ENCODE data around the gene GSK3A. TPM values are rescaled to one million over a fixed set of nuclear protein-coding genes. Genes with fewer than 3 reads are reported as not detected.

The GSK3A gene
- total and polyA plus RNA-seq, 2 donors (not counting 1 experiment from before 2014, with no cell fraction given): 38.5 to 42.0 TPM

DNA sequence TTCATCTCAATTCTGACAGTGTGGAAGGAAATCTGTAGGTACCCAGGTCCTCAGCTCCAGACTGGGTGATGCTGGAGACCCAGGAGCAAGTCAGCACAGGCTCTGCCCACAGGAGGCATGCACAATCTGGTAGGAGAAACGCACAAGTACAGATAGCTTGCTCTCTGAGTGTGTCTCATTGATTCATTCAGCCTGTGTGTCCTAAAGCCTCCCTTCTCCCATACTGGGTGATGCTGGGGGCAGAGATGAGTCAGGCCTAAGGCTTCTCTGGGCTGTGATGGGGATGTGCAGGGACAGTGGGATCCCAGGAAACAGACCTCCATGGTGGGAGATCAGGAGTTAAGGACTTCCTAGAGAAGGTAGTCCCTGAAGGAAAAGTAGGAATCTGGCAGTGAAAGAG is 15.5 kb downstream of the GSK3A start:
- H3K27ac Mint-ChIP-seq: no peak overlapping the region

DNA sequence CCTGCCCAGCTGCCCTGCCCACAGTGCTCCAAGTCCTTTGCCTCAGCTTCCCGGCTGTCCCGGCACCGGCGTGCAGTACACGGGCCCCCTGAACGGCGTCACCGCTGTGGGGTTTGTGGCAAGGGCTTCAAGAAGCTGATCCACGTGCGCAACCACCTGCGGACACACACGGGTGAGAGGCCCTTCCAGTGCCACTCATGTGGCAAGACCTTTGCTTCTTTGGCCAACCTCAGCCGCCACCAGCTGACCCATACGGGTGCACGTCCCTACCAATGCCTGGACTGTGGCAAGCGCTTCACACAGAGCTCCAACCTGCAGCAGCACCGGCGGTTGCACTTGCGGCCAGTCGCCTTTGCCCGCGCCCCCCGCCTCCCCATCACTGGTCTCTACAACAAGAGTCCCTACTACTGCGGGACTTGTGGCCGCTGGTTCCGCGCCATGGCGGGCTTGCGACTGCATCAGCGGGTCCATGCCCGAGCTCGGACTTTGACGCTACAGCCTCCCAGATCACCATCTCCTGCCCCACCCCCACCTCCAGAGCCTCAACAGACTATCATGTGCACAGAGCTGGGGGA is 16.6 kb downstream of the GSK3A start:
- peaks cover 0 to 51% of the 10 kb centered on the region in 2 experiments for H3K36me3 ChIP-seq (replicated peaks in 1 of 2; ENCODE audit: control extremely low read depth in 1 of 2, control insufficient read depth in 1 of 2, extremely low read depth in 1 of 2, insufficient read depth in 2 of 2, low read length in 1 of 2)

More for the DNA sequence above, 15.5 kb downstream of the GSK3A start:
- ChIA-PET POLR2A (no interaction called here), CTCF (interaction anchor here (0.9 kb wide), 1 partner anchor 118 kb away, joined by 4 read pairs; no protein-coding TSS in a partner anchor)
- TF ChIP-seq, protein P1, sequence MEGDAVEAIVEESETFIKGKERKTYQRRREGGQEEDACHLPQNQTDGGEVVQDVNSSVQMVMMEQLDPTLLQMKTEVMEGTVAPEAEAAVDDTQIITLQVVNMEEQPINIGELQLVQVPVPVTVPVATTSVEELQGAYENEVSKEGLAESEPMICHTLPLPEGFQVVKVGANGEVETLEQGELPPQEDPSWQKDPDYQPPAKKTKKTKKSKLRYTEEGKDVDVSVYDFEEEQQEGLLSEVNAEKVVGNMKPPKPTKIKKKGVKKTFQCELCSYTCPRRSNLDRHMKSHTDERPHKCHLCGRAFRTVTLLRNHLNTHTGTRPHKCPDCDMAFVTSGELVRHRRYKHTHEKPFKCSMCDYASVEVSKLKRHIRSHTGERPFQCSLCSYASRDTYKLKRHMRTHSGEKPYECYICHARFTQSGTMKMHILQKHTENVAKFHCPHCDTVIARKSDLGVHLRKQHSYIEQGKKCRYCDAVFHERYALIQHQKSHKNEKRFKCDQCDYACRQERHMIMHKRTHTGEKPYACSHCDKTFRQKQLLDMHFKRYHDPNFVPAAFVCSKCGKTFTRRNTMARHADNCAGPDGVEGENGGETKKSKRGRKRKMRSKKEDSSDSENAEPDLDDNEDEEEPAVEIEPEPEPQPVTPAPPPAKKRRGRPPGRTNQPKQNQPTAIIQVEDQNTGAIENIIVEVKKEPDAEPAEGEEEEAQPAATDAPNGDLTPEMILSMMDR (IDR thresholded peaks at IDR 0.05): no peak
- no peak for TF ChIP-seq EZH2 (IDR thresholded peaks at IDR 0.05; ENCODE audit: borderline replicate concordance, insufficient read depth, low read depth, low read length, poor library complexity, severe bottlenecking)
- H3K4me3 ChIP-seq (ENCODE audit: control extremely low read depth in 1 of 5, extremely low read depth in 1 of 5, insufficient read depth in 1 of 5, low read depth in 2 of 5, low read length in 4 of 5): no peak overlapping the region
- no peak overlapping the region for H3K4me2 ChIP-seq (replicated peaks; ENCODE audit: low read depth, low read length, poor library complexity, severe bottlenecking)
- Mint-ChIP-seq H3K4me3 (no peak overlapping the region), H3K27me3 (no peaks in the 10 kb centered on the region), H3K4me1 (peaks cover 16% of the 10 kb centered on the region), H3K9me3 (ENCODE audit: insufficient read depth) (no peaks in the 10 kb centered on the region)
- H3K36me3 ChIP-seq (replicated peaks in 1 of 2; ENCODE audit: control extremely low read depth in 1 of 2, control insufficient read depth in 1 of 2, extremely low read depth in 1 of 2, insufficient read depth in 2 of 2, low read length in 1 of 2): peaks cover 0 to 62% of the 10 kb centered on the region in 2 experiments
- H3K9ac ChIP-seq (ENCODE audit: low read length): no peak overlapping the region
- no peaks in the 10 kb centered on the region for H3K4me1 ChIP-seq (ENCODE audit: control insufficient read depth in 2 of 2, insufficient read depth in 2 of 2, low read length in 2 of 2)
- H3K27ac ChIP-seq (ENCODE audit: low read length in 2 of 2): no peak overlapping the region
- intact Hi-C loops (cut with micrococcal nuclease): no loop called here
- H3K79me2 ChIP-seq (ENCODE audit: control insufficient read depth, insufficient read depth, low read length): peaks cover 47% of the 10 kb centered on the region
- no peak overlapping the region for H2AFZ ChIP-seq (ENCODE audit: insufficient read depth, low read depth, low read length, poor library complexity, severe bottlenecking)
- no peaks in the 10 kb centered on the region for H3K9me3 ChIP-seq (ENCODE audit: control extremely low read depth in 1 of 3, control insufficient read depth in 2 of 3, insufficient read depth in 1 of 3, low read length in 2 of 3)
- DNase-seq: no peak
- H4K20me1 ChIP-seq (ENCODE audit: control insufficient read depth, insufficient read depth, low read length, poor library complexity, severe bottlenecking): peaks cover 73% of the 10 kb centered on the region
- ATAC-seq (ENCODE audit: low read depth): no peak
- 83% methylated on average over 1 of the region's 1 CpG for WGBS (ENCODE audit: insufficient coverage)
- no peaks in the 10 kb centered on the region for H3K27me3 ChIP-seq (replicated peaks in 1 of 4; ENCODE audit: control extremely low read depth in 1 of 4, control insufficient read depth in 3 of 4, insufficient read depth in 4 of 4, low read length in 3 of 4)

More for the DNA sequence above, 16.6 kb downstream of the GSK3A start:
- Mint-ChIP-seq H3K4me1 (peaks cover 19% of the 10 kb centered on the region), H3K27ac (no peak overlapping the region), H3K27me3 (no peaks in the 10 kb centered on the region), H3K9me3 (ENCODE audit: insufficient read depth) (no peaks in the 10 kb centered on the region), H3K4me3 (no peak overlapping the region)
- peaks cover 56% of the 10 kb centered on the region for H3K79me2 ChIP-seq (ENCODE audit: control insufficient read depth, insufficient read depth, low read length)
- no peaks in the 10 kb centered on the region for H3K27me3 ChIP-seq (replicated peaks in 1 of 4; ENCODE audit: control extremely low read depth in 1 of 4, control insufficient read depth in 3 of 4, insufficient read depth in 4 of 4, low read length in 3 of 4)
- WGBS (ENCODE audit: insufficient coverage): 97% methylated on average over 32 of the region's 33 CpGs
- CTCF ChIA-PET: interaction anchor here (0.8 kb wide), 1 partner anchor 71 kb away, joined by 3 read pairs; no protein-coding TSS in a partner anchor
- peaks cover 69% of the 10 kb centered on the region for H4K20me1 ChIP-seq (ENCODE audit: control insufficient read depth, insufficient read depth, low read length, poor library complexity, severe bottlenecking)
- POLR2A ChIA-PET: no interaction called here
- TF ChIP-seq, protein P1 (IDR thresholded peaks at IDR 0.05): no peak
- no peak for TF ChIP-seq EZH2 (IDR thresholded peaks at IDR 0.05; ENCODE audit: borderline replicate concordance, insufficient read depth, low read depth, low read length, poor library complexity, severe bottlenecking)
- no peak overlapping the region for H3K9ac ChIP-seq (ENCODE audit: low read length)
- no peak overlapping the region for H2AFZ ChIP-seq (ENCODE audit: insufficient read depth, low read depth, low read length, poor library complexity, severe bottlenecking)
- ATAC-seq (ENCODE audit: low read depth): no peak
- no peak overlapping the region for H3K4me2 ChIP-seq (replicated peaks; ENCODE audit: low read depth, low read length, poor library complexity, severe bottlenecking)
- H3K9me3 ChIP-seq (ENCODE audit: control extremely low read depth in 1 of 3, control insufficient read depth in 2 of 3, insufficient read depth in 1 of 3, low read length in 2 of 3): no peaks in the 10 kb centered on the region
- intact Hi-C loops (cut with micrococcal nuclease): no loop called here
- no peak overlapping the region for H3K27ac ChIP-seq (ENCODE audit: low read length in 2 of 2)
- no peak overlapping the region for H3K4me3 ChIP-seq (ENCODE audit: control extremely low read depth in 1 of 5, extremely low read depth in 1 of 5, insufficient read depth in 1 of 5, low read depth in 2 of 5, low read length in 4 of 5)
- H3K4me1 ChIP-seq (ENCODE audit: control insufficient read depth in 2 of 2, insufficient read depth in 2 of 2, low read length in 2 of 2): peaks cover 4 to 7% of the 10 kb centered on the region in 2 donors
- no peak for DNase-seq
